GM21723 (cell line): Measurements from ENCODE around the gene NUDT3.
"Not testable (repeated sequence)": the region's sequence is repeated elsewhere in the genome, so short reads cannot be mapped to it uniquely, and the experiment has no call there.

Source experiments
- ATAC-seq: cut with Tn5 transposase; IDR thresholded peaks from one replicate; pipeline ENCODE4 v1.9.1; 2021; ENCODE audit warnings: mild to moderate bottlenecking, moderate library complexity; ENCODE audit not compliant: unreplicated experiment

Gene NUDT3

DNA sequence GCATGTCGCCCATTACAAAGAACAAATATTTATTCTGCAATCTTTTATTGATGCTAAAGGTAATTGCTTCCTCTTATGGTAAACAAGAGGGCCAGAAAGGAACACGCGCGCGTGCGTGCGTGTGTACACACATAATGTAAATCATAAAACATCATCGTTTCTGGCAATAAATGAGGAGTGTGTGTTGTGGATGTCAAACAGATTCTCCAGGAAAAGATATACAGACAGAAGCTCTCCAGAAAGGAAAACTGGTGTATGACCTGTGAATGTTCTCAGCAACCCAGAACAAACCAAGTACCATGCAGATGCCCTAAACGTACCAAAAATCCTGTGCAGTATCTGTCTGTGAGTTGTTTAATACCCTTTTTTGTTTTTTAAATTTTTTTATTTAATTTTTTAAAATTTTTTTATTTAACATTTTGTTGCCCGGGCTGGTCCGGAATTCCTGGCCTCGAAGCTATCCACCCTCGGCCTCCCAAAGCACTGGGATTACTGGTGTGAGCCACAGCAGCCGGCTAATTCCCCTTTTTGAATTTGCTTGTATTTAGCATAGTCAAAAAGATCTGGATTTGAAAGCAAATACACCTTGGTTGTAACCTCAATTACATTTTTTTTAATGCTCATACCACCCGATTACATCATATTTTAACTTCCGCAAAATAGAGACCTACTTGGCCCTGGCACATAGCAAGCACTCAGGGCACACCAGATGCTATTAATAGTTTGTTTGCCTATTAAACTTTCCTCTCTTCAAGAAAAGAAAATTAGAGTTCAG is 909 bp upstream of the NUDT3 start:
- no peak for ATAC-seq

DNA sequence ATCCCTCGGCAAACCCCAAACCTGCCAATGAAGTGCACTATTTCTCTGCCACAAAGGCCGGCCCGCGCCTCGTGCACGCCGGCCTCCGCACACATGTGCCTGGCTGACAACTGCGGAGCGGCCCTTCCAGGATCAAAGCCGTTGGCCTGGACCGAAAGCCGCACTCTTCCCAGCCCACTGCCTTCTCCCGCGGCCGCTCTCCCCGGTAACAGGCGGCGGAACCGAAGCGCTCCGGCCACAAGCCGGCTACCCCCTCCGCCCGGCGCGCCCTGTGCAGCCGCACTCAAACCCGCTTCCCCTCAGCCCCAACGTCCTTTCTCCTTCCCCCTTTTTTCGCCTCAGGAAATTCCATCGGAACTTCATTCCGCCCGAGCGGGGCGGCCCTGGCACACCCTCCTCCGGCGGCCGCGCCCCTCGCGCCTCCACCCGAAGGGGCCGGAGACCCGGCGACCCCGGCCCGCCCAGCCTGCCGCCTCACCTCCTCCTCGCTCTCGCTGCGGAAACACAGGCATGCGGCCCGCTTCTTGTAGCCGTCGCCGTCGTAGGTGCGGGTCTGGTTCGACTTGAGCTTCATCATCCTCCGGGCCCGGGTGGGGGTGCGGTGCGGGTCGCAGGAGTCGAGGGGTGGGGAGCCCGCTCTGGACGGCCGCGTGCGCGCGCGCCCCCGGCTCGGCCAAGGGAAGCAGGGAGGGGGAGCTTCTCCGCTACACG is 528 bp downstream of the NUDT3 start:
- ATAC-seq = peak; percentile 29

DNA sequence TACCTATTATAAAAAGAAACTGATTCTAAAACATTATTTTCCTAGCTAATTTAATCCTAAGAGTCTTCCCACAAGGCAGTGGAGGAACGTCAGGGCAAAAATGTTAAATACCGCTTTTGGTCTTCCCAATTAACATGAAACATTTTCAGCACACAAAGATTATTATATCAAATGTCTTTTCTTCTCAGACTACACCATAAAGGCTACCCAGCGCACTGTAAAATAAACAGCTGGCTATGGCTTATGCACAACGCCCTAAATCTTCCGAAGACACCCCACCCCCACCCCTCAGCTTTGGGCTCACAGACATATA is 1.0 kb downstream of the NUDT3 start:
- ATAC-seq = no peak

DNA sequence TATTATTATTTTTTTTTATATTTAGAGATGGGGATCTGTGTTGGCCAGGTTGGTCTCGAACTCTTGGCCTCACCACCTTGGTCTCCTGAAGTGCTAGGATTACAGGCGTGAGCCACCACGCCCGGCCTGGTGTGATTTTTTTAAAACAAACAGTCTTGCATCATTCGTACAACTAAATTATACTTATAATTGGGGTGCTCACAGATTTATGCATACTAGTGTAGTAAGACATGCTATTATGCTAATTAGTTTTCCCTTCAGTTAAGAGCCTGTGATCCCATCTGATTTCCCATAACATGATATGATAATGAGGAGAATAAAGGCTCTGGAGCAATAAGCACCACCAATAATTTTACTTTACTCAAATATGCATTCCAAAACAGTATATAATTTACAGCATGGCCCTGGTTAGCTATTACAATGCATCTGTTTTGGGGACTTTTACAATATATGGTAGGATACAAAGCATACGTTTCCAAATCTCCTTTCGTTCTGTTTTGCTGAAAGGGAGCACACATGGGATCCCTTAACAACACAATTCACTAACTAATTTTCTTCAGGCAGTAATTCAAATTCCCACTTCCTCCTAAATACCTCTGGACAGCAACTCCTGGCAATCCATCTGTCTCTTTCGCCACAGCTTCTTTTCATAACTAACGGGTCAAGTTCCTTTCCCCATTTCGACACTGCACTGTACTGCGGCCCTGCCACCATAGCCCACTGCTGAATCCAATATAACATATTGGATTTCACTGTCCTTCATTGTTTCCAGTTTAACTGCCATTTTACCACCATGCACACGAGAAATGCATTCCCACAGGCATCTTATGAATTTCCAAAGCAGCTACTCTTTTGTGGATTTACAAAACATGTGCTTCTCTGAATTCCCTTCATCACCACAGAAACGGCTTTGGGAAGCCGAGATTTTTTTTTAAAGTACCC is 1.7 kb downstream of the NUDT3 start:
- ATAC-seq = no peak

DNA sequence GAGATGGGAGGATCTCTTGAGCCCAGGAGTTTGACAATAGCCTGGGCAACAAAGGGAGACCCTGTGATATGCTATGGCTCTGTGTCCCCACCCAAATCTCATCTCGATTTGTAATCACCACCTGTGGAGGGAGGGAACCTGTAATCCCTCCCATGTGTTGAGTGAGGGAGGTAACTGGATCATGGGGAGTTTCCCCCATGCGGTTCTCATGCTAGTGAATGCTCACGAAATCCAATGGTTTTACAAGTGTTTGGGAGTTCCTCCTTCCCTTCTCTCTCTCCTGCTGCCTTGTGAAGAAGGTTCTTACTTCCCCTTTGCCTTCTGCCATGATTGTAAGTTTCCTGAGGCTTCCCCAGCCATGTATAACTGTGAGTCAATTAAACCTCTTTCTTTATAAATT is 3.4 kb downstream of the NUDT3 start:
- ATAC-seq = no peak

DNA sequence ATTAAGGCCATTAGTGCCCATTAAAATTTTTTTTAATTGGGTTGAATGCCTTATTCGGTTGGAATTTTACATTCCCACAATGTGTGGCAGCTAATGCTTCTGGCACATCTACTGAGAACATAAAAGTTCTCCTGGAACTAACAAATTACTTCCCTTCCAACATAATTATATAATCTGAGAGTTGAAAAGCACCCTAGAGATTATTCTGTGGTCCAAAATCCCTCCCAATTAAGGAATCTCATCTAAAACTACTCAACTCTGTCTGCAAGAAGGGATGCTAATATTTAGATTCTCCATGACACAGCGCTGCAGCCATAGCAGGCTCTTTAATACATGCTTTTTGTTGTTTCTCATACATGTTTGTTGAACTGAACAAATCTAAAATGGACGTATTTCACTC is 4.0 kb downstream of the NUDT3 start:
- ATAC-seq = no peak

DNA sequence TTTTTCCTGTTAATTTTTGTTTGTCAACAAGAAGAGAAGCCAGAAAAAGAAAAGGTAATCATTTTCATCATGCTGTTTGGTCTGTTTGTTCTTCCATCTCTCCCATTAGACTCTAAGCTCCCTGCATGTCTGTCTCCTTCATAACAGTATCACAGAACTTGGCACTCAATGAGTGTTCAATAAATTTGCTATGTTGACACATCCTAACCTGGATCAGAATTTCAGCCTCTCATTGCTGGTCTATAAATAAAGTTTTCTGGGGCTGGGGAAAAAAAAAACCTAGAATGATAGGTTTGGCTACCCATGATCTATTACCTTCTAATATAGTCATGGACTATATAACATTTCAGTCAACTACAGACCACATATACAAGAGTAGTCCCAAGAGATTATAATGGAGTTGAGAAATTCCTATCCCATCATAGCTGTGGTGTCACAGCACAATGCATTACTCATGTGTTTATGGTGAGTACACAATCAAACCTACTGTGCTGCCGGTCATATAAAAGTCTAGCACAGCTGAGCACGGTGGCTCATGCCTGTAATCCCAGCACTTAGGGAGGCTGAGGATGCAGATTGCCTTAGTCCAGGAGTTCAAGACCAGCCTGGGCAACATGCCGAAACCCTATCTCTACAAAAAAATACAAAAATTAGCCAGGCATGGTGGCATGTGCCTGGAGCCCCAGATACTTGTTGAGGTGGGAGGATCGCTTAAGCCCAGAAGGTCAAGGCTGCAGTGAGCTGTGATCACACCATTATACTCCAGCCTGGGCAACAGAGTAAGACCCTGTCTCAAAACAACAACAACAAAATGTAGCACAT is 5.9 kb downstream of the NUDT3 start:
- ATAC-seq = no peak

DNA sequence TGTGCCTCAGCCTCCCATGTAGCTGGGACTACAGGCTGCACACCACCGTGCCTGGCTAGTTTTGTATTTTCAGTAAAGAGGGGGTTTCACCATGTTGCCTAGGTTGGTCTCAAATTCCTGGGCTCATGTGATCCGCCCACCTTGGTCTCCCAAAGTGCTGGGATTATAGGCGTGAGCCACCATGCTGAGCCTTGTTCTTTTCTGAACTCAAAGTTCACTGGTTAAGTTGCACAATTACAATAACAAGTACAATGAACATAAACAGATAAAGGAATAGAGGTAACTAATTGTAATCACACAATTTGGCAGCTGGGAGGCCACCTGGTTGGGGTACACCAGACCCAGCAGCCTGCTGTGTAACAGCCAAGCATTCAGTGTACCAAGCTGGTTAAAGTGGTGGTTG is 6.7 kb downstream of the NUDT3 start:
- ATAC-seq = no peak

DNA sequence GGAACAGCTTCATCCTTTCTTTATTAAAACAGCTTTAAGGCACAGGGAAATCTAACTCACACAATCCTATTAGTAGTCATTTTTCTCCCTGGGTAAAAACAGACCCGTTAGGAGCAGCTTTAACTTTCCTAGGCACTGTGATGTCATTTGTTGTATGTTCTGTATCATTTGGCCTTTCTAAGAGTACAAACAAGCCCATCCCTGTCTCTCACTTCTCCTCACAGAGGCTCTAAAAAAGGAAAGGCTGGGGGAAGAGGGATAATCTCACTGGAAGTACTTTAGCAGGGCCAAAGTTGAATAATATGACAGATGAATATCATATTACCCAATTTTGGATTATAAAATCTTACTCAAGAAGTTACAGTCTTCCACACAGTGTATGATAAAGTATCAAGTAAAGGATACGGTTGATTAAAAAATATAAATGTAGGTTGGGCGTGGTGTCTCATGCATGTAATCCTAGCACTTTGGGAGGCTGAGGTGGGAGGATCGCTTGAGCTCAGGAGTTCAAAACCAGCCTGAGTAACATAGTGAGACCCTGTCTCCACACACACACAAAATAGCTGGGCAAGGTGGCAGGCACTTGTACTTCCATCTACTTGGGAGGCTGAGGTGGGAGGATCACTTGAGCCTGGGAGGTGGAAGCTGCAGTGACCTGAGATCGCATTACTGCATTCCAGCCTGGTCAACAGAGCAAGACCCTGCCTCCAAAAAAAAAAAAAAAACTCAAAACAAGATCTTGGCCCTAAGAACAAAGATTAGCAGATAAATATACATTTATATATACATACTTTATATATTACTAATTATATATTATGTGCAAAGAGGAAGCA is 7.9 kb downstream of the NUDT3 start:
- no peak for ATAC-seq

DNA sequence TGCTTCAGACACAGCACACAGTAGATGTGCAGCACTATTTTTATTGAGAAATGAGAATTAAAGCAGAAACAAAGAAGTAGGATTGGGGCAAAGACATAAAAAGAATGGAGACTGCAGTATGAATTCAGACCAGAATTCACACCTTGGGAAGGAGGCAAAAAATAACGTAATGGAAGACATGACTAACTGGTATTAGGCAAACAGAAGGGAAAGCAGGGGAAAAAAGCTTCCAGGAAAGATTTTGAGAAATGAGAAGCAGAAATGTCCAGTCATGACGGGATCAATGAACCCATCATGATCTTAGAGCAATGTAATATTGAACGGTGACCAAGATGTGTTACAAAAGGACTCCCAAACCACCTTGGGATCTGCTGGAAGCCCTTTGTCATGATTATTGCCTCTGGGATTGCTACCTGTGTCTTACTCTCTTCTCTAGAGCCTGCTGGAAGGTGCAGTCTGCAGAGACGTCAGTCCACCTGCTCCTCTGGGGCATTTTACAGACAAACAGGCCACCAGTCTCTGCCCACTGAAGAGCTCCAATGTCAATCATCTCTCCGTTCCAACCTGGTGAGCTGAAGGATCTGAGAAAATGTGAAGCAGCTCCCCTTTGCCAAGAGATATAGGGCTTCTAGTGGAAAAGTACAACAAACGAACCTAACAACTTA is 8.7 kb downstream of the NUDT3 start:
- no peak for ATAC-seq

DNA sequence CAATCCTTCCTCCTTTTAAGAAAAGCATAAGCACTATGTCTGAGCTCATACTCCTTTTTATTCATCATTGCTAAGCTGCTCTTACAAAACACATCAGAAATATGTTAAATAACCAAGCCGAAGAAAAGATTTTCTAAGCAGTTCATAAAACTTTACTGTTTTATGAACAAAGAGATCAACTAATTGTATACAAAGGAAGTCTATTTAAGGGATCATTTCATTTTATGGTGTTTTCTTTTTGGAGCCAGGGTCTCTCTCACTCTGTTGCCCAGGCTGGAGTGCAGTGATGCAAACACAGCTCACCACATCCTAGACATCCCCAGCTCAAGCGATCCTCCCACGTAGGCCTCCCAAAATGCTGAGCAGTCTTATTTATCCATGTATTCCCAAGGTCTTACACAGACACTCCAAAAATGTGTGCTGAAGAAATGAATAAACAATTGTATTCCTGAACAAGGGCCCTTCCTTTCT is 9.3 kb downstream of the NUDT3 start:
- no peak for ATAC-seq

DNA sequence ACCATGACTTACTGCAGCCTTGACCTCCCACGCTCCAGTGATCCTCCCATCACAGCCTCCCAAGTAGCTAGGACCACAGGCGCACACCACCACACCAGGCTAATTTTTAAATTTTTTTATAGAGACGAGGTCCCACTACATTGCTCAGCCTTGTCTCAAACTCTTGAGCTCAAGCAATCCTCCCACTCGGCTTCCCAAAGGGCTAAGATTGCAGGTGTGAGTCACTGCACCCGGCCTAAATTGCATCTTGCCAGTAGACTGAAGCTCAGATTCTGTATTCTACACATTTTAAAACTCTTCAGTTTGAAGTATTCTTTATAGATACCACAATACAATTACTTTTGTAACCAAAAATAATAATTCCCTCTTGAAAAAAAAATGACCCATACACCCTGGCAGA is 11.4 kb downstream of the NUDT3 start:
- no peak for ATAC-seq

DNA sequence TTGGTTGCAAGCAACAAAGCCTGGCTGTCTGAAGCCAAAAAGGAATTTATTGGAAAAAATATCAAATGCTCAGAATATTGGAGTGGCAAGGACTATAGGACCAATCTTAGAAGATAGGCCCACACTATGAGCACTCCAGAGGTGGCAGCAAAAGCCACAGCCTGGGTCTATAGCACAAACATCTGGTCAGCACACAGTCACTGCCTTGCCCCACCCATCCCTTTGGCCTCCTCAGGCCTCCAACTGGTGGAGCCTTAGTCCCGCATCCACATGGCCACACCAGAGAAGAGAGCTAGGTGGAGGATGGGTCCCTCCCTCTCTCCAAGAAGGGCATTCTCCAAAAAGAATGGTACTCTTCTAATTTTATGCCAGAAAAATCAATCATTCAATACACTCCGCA is 14.0 kb downstream of the NUDT3 start:
- ATAC-seq = no peak

DNA sequence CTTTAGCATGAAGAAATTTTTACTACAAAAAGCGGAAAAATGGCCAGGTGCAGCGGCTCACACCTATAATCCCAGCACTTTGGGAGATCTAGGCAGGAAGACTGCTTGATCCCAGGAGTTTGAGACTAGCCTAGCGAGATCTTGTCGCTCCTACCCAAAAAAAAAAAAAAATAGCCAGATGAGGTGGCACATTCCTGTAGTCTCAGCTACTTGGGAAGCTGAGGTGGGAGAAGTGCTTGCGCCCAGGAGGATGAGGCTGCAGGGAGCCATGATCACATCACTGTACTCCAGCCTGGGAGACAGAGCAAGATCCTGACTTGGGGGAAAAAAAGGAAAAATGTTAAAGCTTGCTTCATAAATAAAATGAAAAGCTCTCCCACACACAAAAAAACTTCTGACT is 14.5 kb downstream of the NUDT3 start:
- ATAC-seq = no peak

DNA sequence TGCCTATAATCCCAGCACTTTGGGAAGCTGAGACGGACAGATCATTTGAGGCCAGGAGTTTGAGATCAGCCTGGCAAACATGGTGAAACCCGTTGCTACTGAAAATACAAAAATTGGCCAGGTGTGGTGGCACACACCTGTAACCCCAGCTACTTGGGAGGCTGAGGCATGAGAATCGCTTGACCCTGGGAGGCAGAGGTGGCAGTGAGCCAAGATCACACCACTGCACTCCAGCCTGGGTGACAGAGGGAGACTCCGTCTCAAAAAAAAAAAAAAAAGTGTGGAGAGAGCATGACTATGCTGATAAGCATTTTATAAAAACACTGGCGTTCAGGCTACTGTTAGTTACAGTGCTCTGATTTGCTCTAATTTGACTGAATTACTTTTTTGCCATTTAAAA is 14.9 kb downstream of the NUDT3 start:
- ATAC-seq = not testable (repeated sequence)

DNA sequence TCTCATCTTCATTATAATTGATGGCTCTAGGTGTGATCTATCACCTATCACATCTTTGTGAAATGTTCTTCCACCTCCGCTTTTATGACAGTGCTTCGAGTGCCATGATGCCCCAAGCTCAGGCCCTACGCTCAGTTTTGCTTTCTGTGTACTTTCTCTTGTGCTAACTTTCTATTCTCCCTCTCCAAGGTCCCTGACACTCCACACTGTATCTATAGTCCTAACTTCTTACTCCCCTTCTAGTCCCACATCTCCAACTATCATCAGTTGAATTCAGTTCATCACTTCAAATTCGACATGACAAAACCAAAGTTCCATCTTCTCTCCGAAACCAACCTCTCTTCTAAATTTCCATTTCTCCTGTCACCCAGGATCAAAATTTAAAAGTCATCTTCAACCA is 16.6 kb downstream of the NUDT3 start:
- no peak for ATAC-seq

DNA sequence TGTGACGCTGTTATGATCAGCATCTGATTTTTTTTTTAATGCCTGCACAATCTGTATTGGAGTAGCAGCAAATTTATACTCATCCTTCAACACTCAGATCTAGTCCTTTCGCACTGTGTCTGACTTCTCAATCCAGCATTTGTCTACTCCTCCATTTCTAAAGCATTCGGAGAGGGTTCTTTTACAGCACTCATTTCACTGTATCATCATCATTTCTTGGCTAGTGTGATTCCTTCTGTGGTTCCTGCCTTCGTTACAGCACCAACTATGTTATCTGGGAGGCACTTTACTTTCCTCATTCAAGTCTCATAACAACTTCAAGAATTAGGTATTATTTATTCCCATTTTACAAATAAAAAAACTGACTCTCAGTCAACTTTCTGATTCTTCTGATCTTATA is 18.0 kb downstream of the NUDT3 start:
- no peak for ATAC-seq

DNA sequence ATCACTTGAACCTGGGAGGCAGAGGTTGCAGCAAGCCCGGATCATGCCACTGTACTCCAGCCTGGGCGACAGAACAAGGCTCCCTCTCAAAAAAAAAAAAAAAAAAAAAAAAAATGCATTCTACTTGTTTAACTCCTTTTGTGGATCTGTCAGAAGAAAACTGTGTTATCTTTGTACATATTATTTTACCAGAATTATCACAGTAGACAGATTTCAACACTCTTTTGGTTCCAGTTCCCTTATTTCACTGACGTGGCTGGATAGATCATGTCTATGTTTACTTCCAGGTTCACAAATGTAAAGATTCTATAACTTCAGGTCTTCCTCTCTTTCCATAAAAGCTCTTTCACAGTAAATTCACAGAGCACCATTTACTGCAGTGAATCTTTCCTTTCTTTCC is 18.4 kb downstream of the NUDT3 start:
- no peak for ATAC-seq

DNA sequence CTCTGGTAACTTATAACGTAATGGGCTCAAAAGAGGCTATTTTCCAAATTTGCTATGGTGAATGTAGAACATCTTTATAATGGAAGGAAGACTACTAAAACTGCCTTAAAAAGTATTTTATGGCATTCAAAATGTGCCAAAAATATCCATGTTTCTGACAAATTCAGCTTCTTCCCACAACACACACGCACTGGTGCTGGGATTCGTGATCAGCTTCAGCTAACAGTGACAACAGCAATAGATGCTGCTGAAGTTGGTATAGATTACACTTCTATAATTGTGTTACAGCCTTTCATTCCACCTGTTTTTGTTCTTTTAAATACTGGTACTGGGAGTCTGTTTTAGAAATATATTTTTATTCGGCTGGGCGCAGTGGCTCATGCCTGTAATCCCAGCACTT is 19.0 kb downstream of the NUDT3 start:
- ATAC-seq = no peak
